NCI-H69 (cell line): Measurements from ENCODE around the gene AP3D1.
A peak's percentile ranks its signal among the peaks of the same experiment; 100 is the strongest.

Source experiments
- DNase-seq: peaks from one replicate; lab custom pipeline; 2025; lab: John Stamatoyannopoulos, UW

AP3D1 gene

GRCh38 chr19:2181633-2181997 is 30.2 kb upstream of the AP3D1 start:
- DNase-seq, result no peak

GRCh38 chr19:2180881-2181632 is 29.7 kb upstream of the AP3D1 start:
- DNase-seq, result no peak

GRCh38 chr19:2180114-2180513 is 28.7 kb upstream of the AP3D1 start:
- no peak for DNase-seq

- DNase-seq, result no peak
Measured at GRCh38 chr19:2179095-2179494, 27.7 kb upstream of the AP3D1 start.

- DNase-seq, result no peak
Measured at GRCh38 chr19:2176337-2176994, 25.1 kb upstream of the AP3D1 start.

GRCh38 chr19:2175742-2176141 is 24.4 kb upstream of the AP3D1 start:
- no peak for DNase-seq

- DNase-seq, result no peak
Measured at GRCh38 chr19:2173767-2174577, 22.6 kb upstream of the AP3D1 start.

- DNase-seq, result no peak
Measured at GRCh38 chr19:2173388-2173766, 22.0 kb upstream of the AP3D1 start.

- peak; percentile 69 for DNase-seq
Measured at GRCh38 chr19:2171349-2172145, 20.2 kb upstream of the AP3D1 start.

- DNase-seq, result no peak
Measured at GRCh38 chr19:2170987-2171348, 19.6 kb upstream of the AP3D1 start.

- no peak for DNase-seq
Measured at GRCh38 chr19:2170219-2170618, 18.9 kb upstream of the AP3D1 start.

- DNase-seq, result peak; percentile 32
Measured at GRCh38 chr19:2168619-2169424, 17.5 kb upstream of the AP3D1 start.

GRCh38 chr19:2167896-2168618 is 16.7 kb upstream of the AP3D1 start:
- no peak for DNase-seq

- DNase-seq, result no peak
Measured at GRCh38 chr19:2166741-2167738, 15.7 kb upstream of the AP3D1 start.

GRCh38 chr19:2164020-2164998 is 12.9 kb upstream of the AP3D1 start:
- DNase-seq, result peak; percentile 64

- DNase-seq, result no peak
Measured at GRCh38 chr19:2160379-2160778, 9.0 kb upstream of the AP3D1 start.

GRCh38 chr19:2157452-2157851 is 6.1 kb upstream of the AP3D1 start:
- DNase-seq, result no peak

GRCh38 chr19:2154587-2155075 is 3.3 kb upstream of the AP3D1 start:
- peak; percentile 45 for DNase-seq
